Left ventricle myocardium inferior (tissue), 1 donor: ENCODE results near the gene PPM1H. TPM values are rescaled to one million over a fixed set of nuclear protein-coding genes. Genes with fewer than 3 reads are reported as not detected.

ENCODE experiments used
- DNase-seq: peaks from one replicate; pipeline ENCODE4 v3.0.0-alpha.2; 2020
- H3K27ac ChIP-seq: fragments of 200-600 bp; replicated peaks from 2 replicates; pipeline ENCODE4 v1.8.0; 2021
- H3K27me3 ChIP-seq: fragments of 200-600 bp; 2 replicates; pipeline ENCODE4 v1.8.0; 2021; ENCODE audit warnings: low read depth
- H3K36me3 ChIP-seq: fragments of 200-600 bp; 2 replicates; pipeline ENCODE4 v1.8.0; 2021
- H3K4me1 ChIP-seq: fragments of 200-600 bp; 2 replicates; pipeline ENCODE4 v1.8.0; 2021
- H3K4me3 ChIP-seq: fragments of 200-600 bp; 2 replicates; pipeline ENCODE4 v1.8.0; 2021; ENCODE audit warnings: mild to moderate bottlenecking, moderate library complexity
- H3K9me3 ChIP-seq: fragments of 200-600 bp; replicated peaks from 2 replicates; pipeline ENCODE4 v1.8.0; 2021
- intact Hi-C: fragments of 100-400 bp; cut with micrococcal nuclease; formaldehyde crosslinking; loops from one replicate; pipeline ENCODE4 v1.11.0; 2022
- total RNA-seq: library from RNA; stranded (reverse); fragmentation: NEBNext Ultra II Directional; extraction: Animal tissue kit (Norgen Biotek cat#: 25700); gene quantifications from one replicate; pipeline ENCODE4 v1.2.1, GENCODE V29; 2021
- TF ChIP-seq, protein P1 (sequence below): fragments of 200-600 bp; IDR thresholded peaks from 2 replicates; pipeline ENCODE4 v1.8.0; 2021; ENCODE audit warnings: antibody characterized with exemption, mild to moderate bottlenecking, borderline replicate concordance
- donor health status: DM: no; HTN: yes; CAD: no; lungs with severe emphysema.

Gene PPM1H
- total RNA-seq, 1 donor from 2014 or later: 6.0 TPM

DNA sequence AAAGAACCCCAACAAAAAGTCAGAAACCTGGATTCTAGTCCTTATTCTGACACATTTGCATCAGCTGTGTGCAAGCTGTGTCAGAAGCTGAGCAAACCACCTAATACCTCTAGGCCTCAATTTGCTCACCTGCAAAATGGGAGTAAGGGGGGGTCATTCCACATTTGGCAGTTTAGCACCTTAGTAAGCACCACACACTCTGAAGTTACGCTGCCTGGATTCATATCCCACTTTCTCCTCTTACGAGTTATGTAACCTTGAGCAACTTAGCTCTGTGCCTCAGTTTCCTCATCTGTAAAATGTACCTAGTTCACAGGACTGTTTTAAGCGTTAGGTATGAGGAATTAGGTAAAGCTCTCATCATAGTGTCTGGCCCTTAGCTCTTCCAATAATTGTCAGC is 218.9 kb downstream of the PPM1H start:
- Histone ChIP-seq H3K27me3 (no peaks in the 10 kb centered on the region), H3K4me3 (no peak overlapping the region), H3K27ac (peak overlapping the region; percentile 79), H3K4me1 (peaks cover 45% of the 10 kb centered on the region), H3K36me3 (no peaks in the 10 kb centered on the region), H3K9me3 (no peaks in the 10 kb centered on the region)
- TF ChIP-seq, protein P1, sequence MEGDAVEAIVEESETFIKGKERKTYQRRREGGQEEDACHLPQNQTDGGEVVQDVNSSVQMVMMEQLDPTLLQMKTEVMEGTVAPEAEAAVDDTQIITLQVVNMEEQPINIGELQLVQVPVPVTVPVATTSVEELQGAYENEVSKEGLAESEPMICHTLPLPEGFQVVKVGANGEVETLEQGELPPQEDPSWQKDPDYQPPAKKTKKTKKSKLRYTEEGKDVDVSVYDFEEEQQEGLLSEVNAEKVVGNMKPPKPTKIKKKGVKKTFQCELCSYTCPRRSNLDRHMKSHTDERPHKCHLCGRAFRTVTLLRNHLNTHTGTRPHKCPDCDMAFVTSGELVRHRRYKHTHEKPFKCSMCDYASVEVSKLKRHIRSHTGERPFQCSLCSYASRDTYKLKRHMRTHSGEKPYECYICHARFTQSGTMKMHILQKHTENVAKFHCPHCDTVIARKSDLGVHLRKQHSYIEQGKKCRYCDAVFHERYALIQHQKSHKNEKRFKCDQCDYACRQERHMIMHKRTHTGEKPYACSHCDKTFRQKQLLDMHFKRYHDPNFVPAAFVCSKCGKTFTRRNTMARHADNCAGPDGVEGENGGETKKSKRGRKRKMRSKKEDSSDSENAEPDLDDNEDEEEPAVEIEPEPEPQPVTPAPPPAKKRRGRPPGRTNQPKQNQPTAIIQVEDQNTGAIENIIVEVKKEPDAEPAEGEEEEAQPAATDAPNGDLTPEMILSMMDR: no peak
- DNase-seq: no peak
- intact Hi-C loops: no loop called here

DNA sequence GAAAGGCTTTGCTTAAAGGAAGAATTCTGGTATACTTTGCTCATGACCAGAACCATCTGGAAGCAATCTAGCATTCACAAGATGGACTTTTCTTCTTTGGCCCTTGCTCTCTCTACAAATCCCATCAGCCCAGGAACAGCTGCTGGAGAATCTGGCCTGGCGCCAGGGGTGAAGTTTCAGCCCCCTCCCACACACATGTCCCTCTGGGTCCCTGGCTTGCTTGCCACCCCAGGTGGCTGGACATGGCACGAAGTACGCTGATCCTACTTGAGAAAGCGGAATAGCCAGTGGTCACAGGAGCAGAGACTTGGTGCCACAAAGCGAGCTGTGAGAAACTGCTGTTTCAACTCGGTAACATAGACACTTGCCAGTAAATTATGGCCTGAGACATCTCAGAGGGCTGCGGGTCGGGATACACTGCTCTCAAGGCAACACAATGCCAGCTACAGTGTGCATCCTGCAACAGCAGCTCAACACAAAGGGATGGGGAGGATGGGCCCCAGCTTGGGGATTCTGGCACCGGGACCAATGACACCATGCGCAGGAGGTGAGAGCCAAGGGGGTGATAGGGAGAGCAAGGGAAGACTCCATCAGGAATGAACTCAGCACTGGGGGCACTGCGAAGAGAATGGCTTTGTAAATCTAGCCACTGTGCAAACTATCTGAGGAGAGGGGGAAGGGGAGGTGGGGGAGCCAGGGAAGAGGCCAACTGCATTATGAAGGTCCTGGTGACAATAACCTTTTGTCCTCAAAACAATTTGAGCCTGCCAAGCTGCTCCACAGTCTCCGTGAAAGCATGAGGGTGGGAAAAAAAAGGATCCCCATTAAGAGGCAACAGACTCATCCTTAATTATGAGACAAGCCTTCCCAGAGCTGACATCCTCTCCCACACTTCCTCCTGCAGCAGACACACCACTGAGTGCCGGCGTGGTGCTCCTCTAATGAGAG is 219.9 kb downstream of the PPM1H start:
- TF ChIP-seq, protein P1: no peak
- intact Hi-C loops: no loop called here
- H3K36me3 ChIP-seq: no peaks in the 10 kb centered on the region
- peak; percentile 63 for DNase-seq
- H3K27me3 ChIP-seq: no peaks in the 10 kb centered on the region
- no peaks in the 10 kb centered on the region for H3K9me3 ChIP-seq
- H3K4me1 ChIP-seq: peaks cover 35% of the 10 kb centered on the region
- H3K27ac ChIP-seq: peak overlapping the region; percentile 79
- H3K4me3 ChIP-seq: no peak overlapping the region

DNA sequence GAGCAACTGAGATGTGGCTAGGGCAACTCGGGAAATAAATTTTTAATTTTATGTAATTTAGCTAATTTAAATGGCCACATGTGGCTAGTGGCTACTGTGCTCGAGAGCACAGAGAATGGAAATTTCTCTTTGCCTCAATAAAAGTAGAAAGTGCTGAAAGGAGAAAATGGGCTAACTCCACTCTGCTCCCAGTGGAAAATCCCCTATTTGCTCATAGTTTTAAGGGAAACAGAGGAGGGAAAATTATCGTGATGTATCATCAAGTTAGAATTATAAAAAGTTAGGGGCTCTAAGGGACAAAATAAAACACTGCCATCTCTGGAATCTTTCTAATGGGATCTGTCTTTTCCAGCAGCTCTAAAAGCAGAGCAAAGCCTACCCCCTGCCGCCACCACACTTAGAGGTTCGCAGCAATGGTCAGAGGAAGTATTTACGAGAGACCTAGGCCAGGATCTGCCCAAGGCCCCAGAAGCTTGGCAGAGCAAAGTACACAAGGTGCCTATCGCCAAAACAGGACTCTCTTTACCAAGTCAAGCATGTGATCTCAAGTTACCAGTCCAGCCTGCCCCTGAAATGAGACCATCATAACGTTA is 220.7 kb downstream of the PPM1H start:
- no peak for DNase-seq
- Histone ChIP-seq H3K27ac (peak overlapping the region; percentile 79), H3K9me3 (no peaks in the 10 kb centered on the region), H3K4me1 (peaks cover 32% of the 10 kb centered on the region), H3K36me3 (no peaks in the 10 kb centered on the region), H3K4me3 (no peak overlapping the region), H3K27me3 (no peaks in the 10 kb centered on the region)
- TF ChIP-seq, protein P1: no peak
- intact Hi-C loops: no loop called here

DNA sequence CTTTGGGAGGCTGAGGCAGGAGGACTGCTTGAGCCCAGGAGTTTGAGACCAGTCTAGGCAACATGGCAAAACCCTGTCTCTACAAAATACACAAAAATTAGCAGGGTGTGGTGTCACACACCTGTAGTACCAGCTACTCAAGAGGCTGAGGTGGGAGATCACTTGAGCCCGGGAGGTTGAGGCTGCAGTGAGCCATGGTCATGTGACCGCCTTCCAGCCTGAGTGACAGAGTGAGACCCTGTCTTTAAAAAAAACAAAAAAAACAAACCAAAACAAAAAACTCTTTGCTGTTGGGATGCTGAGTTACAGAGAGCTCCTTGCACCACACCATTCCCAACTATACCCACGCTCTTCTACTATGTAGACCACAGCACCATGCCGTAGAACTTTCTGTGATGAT is 221.2 kb downstream of the PPM1H start:
- no peak for DNase-seq
- Histone ChIP-seq H3K9me3 (no peaks in the 10 kb centered on the region), H3K27ac (peak overlapping the region; percentile 79), H3K4me1 (peaks cover 32% of the 10 kb centered on the region), H3K36me3 (no peaks in the 10 kb centered on the region), H3K27me3 (no peaks in the 10 kb centered on the region), H3K4me3 (no peak overlapping the region)
- intact Hi-C loops: no loop called here
- TF ChIP-seq, protein P1: no peak

DNA sequence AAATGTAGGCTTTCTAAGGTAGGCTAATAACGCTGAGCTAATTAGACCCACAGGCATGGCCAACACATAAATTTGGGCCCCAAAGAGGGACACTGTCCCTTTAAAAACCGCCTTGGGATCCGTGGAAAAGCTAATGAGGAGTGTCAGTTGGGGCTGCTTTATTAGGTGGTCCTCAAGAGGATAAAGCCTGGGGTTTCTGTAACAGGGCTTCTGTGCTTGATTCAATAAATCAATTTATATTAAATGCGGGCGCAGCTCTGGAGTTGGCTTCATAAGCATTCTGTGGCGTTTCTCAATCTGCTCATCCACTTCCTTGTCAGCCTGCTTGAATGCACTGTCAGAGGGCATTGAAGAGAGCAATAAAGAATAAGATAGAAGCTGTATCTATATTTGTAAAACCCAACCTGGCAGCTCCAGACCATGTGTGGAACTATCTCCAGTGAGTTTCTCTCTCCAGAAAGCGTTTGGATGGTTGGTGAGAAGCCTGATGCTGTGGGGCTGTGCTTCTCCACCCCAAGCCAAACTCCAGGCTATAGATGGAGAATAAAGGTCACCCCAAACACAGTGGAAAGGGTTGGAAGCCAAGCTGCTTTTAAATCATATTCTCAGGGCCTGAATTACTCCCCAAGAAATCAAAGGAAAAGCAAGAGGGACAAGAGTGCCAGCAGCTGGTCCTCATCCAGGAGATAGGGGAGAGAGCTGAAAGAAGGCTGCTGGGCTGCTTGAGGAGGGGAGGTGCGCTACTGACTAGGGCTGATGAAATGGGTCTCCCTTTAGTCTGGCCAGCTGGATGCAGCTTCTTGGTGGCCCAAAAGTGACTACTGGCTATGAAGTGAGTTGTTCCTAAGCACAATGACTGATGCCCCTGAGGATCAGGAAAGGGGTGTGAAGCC is 222.0 kb downstream of the PPM1H start:
- Histone ChIP-seq H3K36me3 (peaks cover 4% of the 10 kb centered on the region), H3K9me3 (no peaks in the 10 kb centered on the region), H3K4me3 (no peak overlapping the region), H3K4me1 (peaks cover 29% of the 10 kb centered on the region), H3K27me3 (no peaks in the 10 kb centered on the region), H3K27ac (peak overlapping the region; percentile 79)
- no peak for DNase-seq
- TF ChIP-seq, protein P1: no peak
- intact Hi-C loops: no loop called here
